Neural crest cell (in vitro differentiated cells): ENCODE data around the gene CDH12. TPM values are rescaled to one million over a fixed set of nuclear protein-coding genes. Genes with fewer than 3 reads are reported as not detected.

Source experiments
- DNase-seq: peaks from one replicate; pipeline ENCODE4 v3.0.0; 2021; ENCODE audit warnings: low read depth, mixed read lengths, low spot score
- H3K27ac Mint-ChIP-seq: one replicate; pipeline ENCODE4 v1.8.0; 2021; ENCODE audit warnings: mild to moderate bottlenecking, mixed read lengths; ENCODE audit not compliant: unreplicated experiment
- H3K27me3 Mint-ChIP-seq: 2 replicates; pipeline ENCODE4 v1.8.0; 2021; ENCODE audit warnings: low read depth, mild to moderate bottlenecking, mixed read lengths
- H3K36me3 Mint-ChIP-seq: 2 replicates; pipeline ENCODE4 v1.8.0; 2021; ENCODE audit warnings: low read depth, mild to moderate bottlenecking, mixed read lengths
- H3K4me1 Mint-ChIP-seq: 2 replicates; pipeline ENCODE4 v1.8.0; 2021; ENCODE audit warnings: mixed read lengths
- H3K4me3 Mint-ChIP-seq: one replicate; pipeline ENCODE4 v1.8.0; 2021; ENCODE audit warnings: mild to moderate bottlenecking, mixed read lengths
- H3K9me3 Mint-ChIP-seq: 2 replicates; pipeline ENCODE4 v1.8.0; 2021; ENCODE audit warnings: mixed read lengths
- total RNA-seq: library from RNA; stranded (reverse); gene quantifications from 2 replicates; pipeline ENCODE4 v1.2.1, GENCODE V29; 2021
- TF ChIP-seq, protein P1 (sequence below): fragments of 200-600 bp; sonication (generic); conservative IDR thresholded peaks from 2 replicates; pipeline ENCODE4 v1.5.0; 2021; ENCODE audit warnings: antibody characterized with exemption, mild to moderate bottlenecking

The CDH12 gene
- total RNA-seq, 1 donor from 2014 or later: 0.07 TPM

DNA sequence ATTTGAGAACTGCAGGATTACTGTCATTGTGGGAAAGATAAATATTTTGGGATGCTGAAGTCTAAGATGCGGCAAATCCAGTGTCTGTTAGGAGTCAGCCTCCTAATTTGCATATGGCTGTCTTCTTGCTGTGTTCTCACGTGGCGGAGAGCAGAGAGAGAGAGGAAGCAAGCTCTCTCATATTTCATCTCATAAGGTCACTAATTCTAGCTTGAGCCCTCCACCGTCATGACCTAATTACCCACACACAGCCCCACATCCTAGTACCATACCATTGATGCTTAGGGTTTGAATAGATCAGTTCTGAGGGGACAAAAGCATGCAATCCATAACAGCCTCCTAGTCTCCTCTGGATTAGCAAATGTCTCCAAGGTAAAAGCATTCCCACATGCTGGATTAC lies 124.5 kb downstream of the CDH12 start:
- TF ChIP-seq, protein P1, sequence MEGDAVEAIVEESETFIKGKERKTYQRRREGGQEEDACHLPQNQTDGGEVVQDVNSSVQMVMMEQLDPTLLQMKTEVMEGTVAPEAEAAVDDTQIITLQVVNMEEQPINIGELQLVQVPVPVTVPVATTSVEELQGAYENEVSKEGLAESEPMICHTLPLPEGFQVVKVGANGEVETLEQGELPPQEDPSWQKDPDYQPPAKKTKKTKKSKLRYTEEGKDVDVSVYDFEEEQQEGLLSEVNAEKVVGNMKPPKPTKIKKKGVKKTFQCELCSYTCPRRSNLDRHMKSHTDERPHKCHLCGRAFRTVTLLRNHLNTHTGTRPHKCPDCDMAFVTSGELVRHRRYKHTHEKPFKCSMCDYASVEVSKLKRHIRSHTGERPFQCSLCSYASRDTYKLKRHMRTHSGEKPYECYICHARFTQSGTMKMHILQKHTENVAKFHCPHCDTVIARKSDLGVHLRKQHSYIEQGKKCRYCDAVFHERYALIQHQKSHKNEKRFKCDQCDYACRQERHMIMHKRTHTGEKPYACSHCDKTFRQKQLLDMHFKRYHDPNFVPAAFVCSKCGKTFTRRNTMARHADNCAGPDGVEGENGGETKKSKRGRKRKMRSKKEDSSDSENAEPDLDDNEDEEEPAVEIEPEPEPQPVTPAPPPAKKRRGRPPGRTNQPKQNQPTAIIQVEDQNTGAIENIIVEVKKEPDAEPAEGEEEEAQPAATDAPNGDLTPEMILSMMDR: no peak
- H3K4me3 Mint-ChIP-seq: no peak overlapping the region
- peaks cover 2% of the 10 kb centered on the region for H3K9me3 Mint-ChIP-seq
- no peaks in the 10 kb centered on the region for H3K27me3 Mint-ChIP-seq
- DNase-seq: no peak
- no peaks in the 10 kb centered on the region for H3K4me1 Mint-ChIP-seq
- H3K36me3 Mint-ChIP-seq: no peaks in the 10 kb centered on the region
- H3K27ac Mint-ChIP-seq: peak overlapping the region; percentile 32

DNA sequence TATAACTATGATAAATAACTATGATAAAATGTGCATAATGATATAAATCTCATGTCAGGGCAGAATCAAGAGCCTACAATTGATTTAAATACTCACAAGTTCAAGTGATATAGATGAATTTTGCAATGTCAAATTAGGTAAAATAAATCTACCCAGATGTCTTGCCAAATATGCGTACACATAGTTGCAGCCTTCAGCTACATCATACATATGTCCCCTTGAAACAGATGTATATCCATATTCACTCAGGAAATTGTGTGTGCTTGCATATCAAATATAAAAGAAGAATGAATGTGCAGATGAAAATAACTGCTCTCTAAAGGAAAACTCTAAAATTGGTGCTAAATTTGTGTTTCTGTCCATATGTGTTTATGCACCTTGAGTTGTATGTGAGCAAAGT lies 130.7 kb downstream of the CDH12 start:
- Mint-ChIP-seq H3K9me3 (peaks cover 17% of the 10 kb centered on the region), H3K4me3 (no peak overlapping the region), H3K4me1 (no peaks in the 10 kb centered on the region), H3K27ac (no peak overlapping the region), H3K27me3 (no peaks in the 10 kb centered on the region), H3K36me3 (peaks cover 4% of the 10 kb centered on the region)
- TF ChIP-seq, protein P1: no peak
- no peak for DNase-seq

DNA sequence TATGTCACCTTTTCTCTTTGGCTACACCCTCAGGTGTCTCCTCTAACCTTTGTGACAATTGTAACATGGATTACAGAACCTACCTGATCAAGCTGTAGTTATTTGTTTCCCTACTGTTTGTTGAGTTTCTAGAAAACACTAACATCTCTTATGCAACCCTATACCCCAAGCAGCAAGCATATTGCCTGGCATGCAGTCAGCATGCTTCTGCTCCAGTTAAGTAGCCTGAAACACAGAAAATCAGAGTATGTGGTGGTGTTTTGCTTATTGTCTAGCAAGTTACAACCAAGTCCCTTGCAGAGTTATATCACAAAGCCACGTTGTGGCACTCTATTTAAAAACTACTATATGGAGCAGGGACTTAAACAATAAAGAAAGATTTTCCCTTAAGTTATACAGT lies 131.1 kb downstream of the CDH12 start:
- H3K9me3 Mint-ChIP-seq: peaks cover 17% of the 10 kb centered on the region
- H3K27me3 Mint-ChIP-seq: no peaks in the 10 kb centered on the region
- TF ChIP-seq, protein P1: no peak
- H3K4me1 Mint-ChIP-seq: no peaks in the 10 kb centered on the region
- peaks cover 4% of the 10 kb centered on the region for H3K36me3 Mint-ChIP-seq
- no peak overlapping the region for H3K4me3 Mint-ChIP-seq
- no peak overlapping the region for H3K27ac Mint-ChIP-seq
- DNase-seq: no peak

DNA sequence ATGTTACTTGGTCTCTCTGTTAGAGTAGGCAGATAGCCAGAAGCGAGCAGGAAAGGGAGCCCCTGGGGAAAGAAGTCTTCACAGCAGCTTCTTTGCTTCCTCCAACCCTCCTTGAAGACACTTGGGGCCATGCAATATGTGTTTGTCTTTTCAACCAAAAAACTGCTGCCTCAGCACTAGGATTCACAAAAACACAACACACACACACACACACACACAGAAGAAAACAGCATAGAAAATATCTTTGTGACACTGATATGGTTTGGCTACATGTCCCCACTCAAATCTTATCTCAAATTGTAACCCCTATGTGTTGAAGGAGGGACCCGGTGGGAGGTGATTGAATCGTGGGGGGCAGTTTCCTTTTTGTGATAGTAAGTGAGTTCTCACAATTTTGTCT lies 133.3 kb downstream of the CDH12 start:
- H3K27ac Mint-ChIP-seq: no peak overlapping the region

DNA sequence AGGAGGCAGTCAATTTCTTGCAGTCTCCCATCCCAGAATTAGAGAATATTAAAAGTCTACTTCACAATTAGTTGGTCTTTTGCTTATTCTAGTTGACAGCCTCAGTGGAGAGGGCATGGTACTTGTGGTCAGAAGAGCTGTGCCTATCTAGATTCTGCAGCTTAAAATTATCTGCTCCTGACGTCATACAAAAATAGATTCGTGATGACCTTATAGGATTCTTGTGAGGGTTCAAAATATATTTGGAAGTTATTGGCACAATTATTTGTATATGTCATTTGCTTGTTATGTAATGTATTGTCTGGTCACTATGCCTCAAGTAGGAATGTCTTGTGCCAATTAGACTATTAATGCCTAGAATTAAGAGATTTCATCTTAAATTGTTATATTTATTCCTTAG lies 142.5 kb downstream of the CDH12 start:
- Mint-ChIP-seq H3K36me3 (no peaks in the 10 kb centered on the region), H3K27ac (no peak overlapping the region), H3K4me1 (no peaks in the 10 kb centered on the region), H3K4me3 (no peak overlapping the region), H3K27me3 (peaks cover 6% of the 10 kb centered on the region), H3K9me3 (no peaks in the 10 kb centered on the region)
- TF ChIP-seq, protein P1: no peak
- no peak for DNase-seq

More for the DNA sequence above, 133.3 kb downstream of the CDH12 start:
- H3K36me3 Mint-ChIP-seq: peaks cover 4% of the 10 kb centered on the region
- H3K4me1 Mint-ChIP-seq: no peaks in the 10 kb centered on the region
- H3K4me3 Mint-ChIP-seq: no peak overlapping the region
- TF ChIP-seq, protein P1: no peak
- DNase-seq: no peak
- no peaks in the 10 kb centered on the region for H3K27me3 Mint-ChIP-seq
- peaks cover 17% of the 10 kb centered on the region for H3K9me3 Mint-ChIP-seq

DNA sequence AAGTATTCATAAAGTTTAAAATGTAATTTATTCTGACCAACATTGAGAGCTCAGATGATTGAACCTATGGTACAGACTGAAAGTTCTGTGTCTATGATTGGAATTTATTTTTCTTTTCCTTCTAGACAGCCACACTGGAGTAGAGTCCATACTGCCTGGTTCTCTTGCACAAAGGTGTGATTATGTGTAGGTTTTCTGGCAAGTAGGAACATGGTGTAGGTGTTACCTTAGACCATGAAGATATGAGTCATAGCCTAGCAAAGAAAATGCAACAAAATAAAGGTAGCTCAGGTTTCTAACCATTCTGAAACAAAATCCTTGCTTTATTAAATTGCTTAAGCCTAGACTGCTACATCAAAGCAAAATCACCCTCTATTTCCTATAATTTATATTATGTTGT lies 143.4 kb downstream of the CDH12 start:
- H3K4me1 Mint-ChIP-seq: no peaks in the 10 kb centered on the region
- peaks cover 6% of the 10 kb centered on the region for H3K27me3 Mint-ChIP-seq
- no peaks in the 10 kb centered on the region for H3K36me3 Mint-ChIP-seq
- no peak for DNase-seq
- TF ChIP-seq, protein P1: no peak
- no peak overlapping the region for H3K4me3 Mint-ChIP-seq
- no peak overlapping the region for H3K27ac Mint-ChIP-seq
- H3K9me3 Mint-ChIP-seq: no peaks in the 10 kb centered on the region
